GM12878 (cell line): ENCODE results near the gene MAGI3. TPM values are rescaled to one million over a fixed set of nuclear protein-coding genes. Genes with fewer than 3 reads are reported as not detected.

ENCODE experiments used
- BHLHE40 ChIP-seq, 2 experiments: fragments of 450-650 bp in 1 of 2; IDR thresholded peaks; 2 replicates each; pipeline ENCODE4 v1.6.1; 2011 to 2017; ENCODE audit warnings: low read depth in 2 of 2, borderline replicate concordance in 1 of 2, improper control_type of control experiment in 1 of 2, low read length in 1 of 2, mild to moderate bottlenecking in 1 of 2
- E2F8 ChIP-seq: fragments of 450-650 bp; IDR thresholded peaks from 2 replicates; pipeline ENCODE4 v1.6.1; 2018; ENCODE audit warnings: mild to moderate bottlenecking, low read depth, moderate library complexity; ENCODE audit not compliant: partially characterized antibody
- E4F1 ChIP-seq: fragments of 450-650 bp; IDR thresholded peaks from 2 replicates; pipeline ENCODE4 v1.6.1; 2018; ENCODE audit warnings: borderline replicate concordance, mild to moderate bottlenecking; ENCODE audit not compliant: partially characterized antibody
- EZH2 ChIP-seq: IDR thresholded peaks from 2 replicates; pipeline ENCODE4 v1.6.1; 2012; ENCODE audit warnings: low read depth, mild to moderate bottlenecking, control low read depth, inconsistent platforms, low read length, borderline replicate concordance; ENCODE audit not compliant: control insufficient read depth
- FOXK2 ChIP-seq: fragments of 450-650 bp; IDR thresholded peaks from 2 replicates; pipeline ENCODE4 v1.6.1; 2017; ENCODE audit warnings: mild to moderate bottlenecking, moderate library complexity
- IKZF1 ChIP-seq: fragments of 450-650 bp; conservative IDR thresholded peaks from 2 replicates; pipeline ENCODE4 v1.6.1; 2017; ENCODE audit warnings: antibody characterized with exemption, mild to moderate bottlenecking
- IKZF2 ChIP-seq, 2 experiments: fragments of 450-650 bp; IDR thresholded peaks; 2 replicates each; pipeline ENCODE4 v1.6.1; 2017; ENCODE audit warnings: mild to moderate bottlenecking in 2 of 2, moderate library complexity in 2 of 2
- IRF3 ChIP-seq: fragments of 450-650 bp; IDR thresholded peaks from 2 replicates; pipeline ENCODE4 v1.6.1; 2014; ENCODE audit warnings: mild to moderate bottlenecking
- NFXL1 ChIP-seq: fragments of 450-650 bp; IDR thresholded peaks from 2 replicates; pipeline ENCODE4 v1.6.1; 2017; ENCODE audit warnings: antibody characterized with exemption, mild to moderate bottlenecking, borderline replicate concordance
- NR2F1 ChIP-seq: fragments of 450-650 bp; conservative IDR thresholded peaks from 2 replicates; pipeline ENCODE4 v1.6.1; 2017; ENCODE audit warnings: mild to moderate bottlenecking
- NRF1 ChIP-seq: conservative IDR thresholded peaks from 2 replicates; pipeline ENCODE4 v1.6.1; 2011; ENCODE audit warnings: mild to moderate bottlenecking, low read depth, low read length, improper control_type of control experiment
- SPI1 ChIP-seq: IDR thresholded peaks from 2 replicates; pipeline ENCODE4 v1.6.1; 2011; ENCODE audit warnings: low read depth, mild to moderate bottlenecking, low read length, moderate library complexity, borderline replicate concordance; ENCODE audit not compliant: insufficient read depth
- TARDBP ChIP-seq: IDR thresholded peaks from 2 replicates; pipeline ENCODE4 v1.6.1; 2016; ENCODE audit warnings: borderline replicate concordance
- ZBED1 ChIP-seq: IDR thresholded peaks from 2 replicates; pipeline ENCODE4 v1.6.1; 2016; ENCODE audit warnings: borderline replicate concordance
- ZBTB4 ChIP-seq: fragments of 450-650 bp; formaldehyde crosslinking; IDR thresholded peaks from 2 replicates; pipeline ENCODE4 v1.4.0; 2022; ENCODE audit warnings: mild to moderate bottlenecking, moderate library complexity
- polyA plus RNA-seq, 11 experiments: library from polyadenylated mRNA; depleted of rRNA in 4 of 11; unstranded in 6 of 11; stranded (reverse) in 5 of 11; fragments of >200 nt; fragmentation: Nextera tagmentation in 4 of 11; fragmentation: Illumina TruSeq in 1 of 11; extraction: Ambion mirVana in 4 of 11; extraction: Trizol in 1 of 11; gene quantifications; 1 replicate in 1 of 11; 2 replicates in 10 of 11; pipeline versions ENCODE4 v1.2.1 to v1.2.3, GENCODE V29; 2011 to 2016; ENCODE audit warnings: inconsistent platforms in 2 of 11, missing spikeins in 2 of 11, low read depth in 1 of 11
- total RNA-seq, 4 experiments: library from RNA; depleted of rRNA in 3 of 4; stranded (reverse); fragments of >200 nt in 3 of 4; fragmentation: Illumina TruSeq in 1 of 4; extraction: Trizol in 1 of 4; gene quantifications; 2 replicates each; pipeline versions ENCODE4 v1.2.1 to v1.2.3, GENCODE V29; 2013 to 2021
- TF ChIP-seq, protein P1 (sequence below): fragments of 450-650 bp; IDR thresholded peaks from 2 replicates; pipeline ENCODE4 v1.6.1; 2016; ENCODE audit warnings: mild to moderate bottlenecking

The MAGI3 gene
- total and polyA plus RNA-seq, 10 of the 15 experiments (the other 5 are each of a cell fraction or from before 2014, with no cell fraction given): 0.17 to 0.65 (median 0.32) TPM

GRCh38 chr1:113389953-113390834, at the start of gene MAGI3 (continued):
- TF ChIP-seq E4F1: no peak
- TF ChIP-seq IKZF2 (IDR thresholded peaks at IDR 0.05): peak; percentile 14 to 46; a peak in 2 of 4 replicates
- no peak for TF ChIP-seq NR2F1
- TF ChIP-seq, protein P1, sequence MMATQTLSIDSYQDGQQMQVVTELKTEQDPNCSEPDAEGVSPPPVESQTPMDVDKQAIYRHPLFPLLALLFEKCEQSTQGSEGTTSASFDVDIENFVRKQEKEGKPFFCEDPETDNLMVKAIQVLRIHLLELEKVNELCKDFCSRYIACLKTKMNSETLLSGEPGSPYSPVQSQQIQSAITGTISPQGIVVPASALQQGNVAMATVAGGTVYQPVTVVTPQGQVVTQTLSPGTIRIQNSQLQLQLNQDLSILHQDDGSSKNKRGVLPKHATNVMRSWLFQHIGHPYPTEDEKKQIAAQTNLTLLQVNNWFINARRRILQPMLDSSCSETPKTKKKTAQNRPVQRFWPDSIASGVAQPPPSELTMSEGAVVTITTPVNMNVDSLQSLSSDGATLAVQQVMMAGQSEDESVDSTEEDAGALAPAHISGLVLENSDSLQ: peak; percentile 94
- TF ChIP-seq ZBED1: no peak
- TF ChIP-seq SPI1: no peak
- no peak for TF ChIP-seq E2F8
- TF ChIP-seq IRF3: peak; percentile 83
- TF ChIP-seq EZH2: no peak
- TF ChIP-seq NFXL1: no peak
- TF ChIP-seq IKZF1: peak; percentile 68
- TF ChIP-seq ZBTB4 (CRISPR knock-in tag): no peak
- TF ChIP-seq TARDBP: no peak
- TF ChIP-seq FOXK2: no peak
- TF ChIP-seq NRF1: no peak
- no peak for TF ChIP-seq BHLHE40 (IDR thresholded peaks at IDR 0.05; ENCODE audit: borderline replicate concordance in 1 of 2, low read depth in 2 of 2, low read length in 1 of 2)
